Spleen (tissue), 11 donors: Measurements from ENCODE around the gene SLC38A6. TPM values are rescaled to one million over a fixed set of nuclear protein-coding genes. Genes with fewer than 3 reads are reported as not detected.

Experiments
- DNase-seq: peaks from one replicate; pipeline ENCODE4 v3.0.0-alpha.2; 2020
- H3K27ac ChIP-seq, 8 donors: fragments of 200-600 bp; sonication (generic) in 7 of 8; 1 replicate in 4 of 8; 2 replicates in 4 of 8; pipeline versions ENCODE4 v1.5.0 to v1.8.0; 2016 to 2021; ENCODE audit warnings: inconsistent platforms in 4 of 8, mild to moderate bottlenecking in 4 of 8, moderate library complexity in 1 of 8
- H3K27me3 ChIP-seq, 7 donors: fragments of 200-600 bp; sonication (generic) in 6 of 7; replicated peaks in 1 of 7; 1 replicate in 4 of 7; 2 replicates in 3 of 7; pipeline versions ENCODE4 v1.5.0 to v1.8.0; 2016 to 2021; ENCODE audit warnings: inconsistent platforms in 3 of 7, mild to moderate bottlenecking in 1 of 7
- H3K36me3 ChIP-seq, 6 donors: fragments of 200-600 bp; sonication (generic) in 5 of 6; 1 replicate in 4 of 6; 2 replicates in 2 of 6; pipeline versions ENCODE4 v1.5.0 to v1.8.0; 2016 to 2021; ENCODE audit warnings: inconsistent platforms in 2 of 6
- H3K4me1 ChIP-seq, 6 donors: fragments of 200-600 bp; sonication (generic) in 5 of 6; 1 replicate in 3 of 6; 2 replicates in 3 of 6; pipeline versions ENCODE4 v1.5.0 to v1.8.0; 2016 to 2021; ENCODE audit warnings: inconsistent platforms in 3 of 6
- H3K4me3 ChIP-seq, 8 donors: fragments of 200-600 bp; sonication (generic) in 7 of 8; 1 replicate in 4 of 8; 2 replicates in 4 of 8; pipeline versions ENCODE4 v1.5.0 to v1.8.0; 2016 to 2021; ENCODE audit warnings: inconsistent platforms in 4 of 8, mild to moderate bottlenecking in 4 of 8, moderate library complexity in 2 of 8
- H3K9me3 ChIP-seq, 8 donors: fragments of 200-600 bp; sonication (generic) in 7 of 8; 1 replicate in 4 of 8; 2 replicates in 4 of 8; pipeline versions ENCODE4 v1.5.0 to v1.8.0; 2016 to 2021; ENCODE audit warnings: inconsistent platforms in 4 of 8
- CTCF ChIP-seq, 11 experiments: fragments of 200-600 bp in 7 of 11; fragments of 450-650 bp in 4 of 11; sonication (generic) in 4 of 11; IDR thresholded peaks in 8 of 11; conservative IDR thresholded peaks in 3 of 11; 1 replicate in 7 of 11; 2 replicates in 4 of 11; pipeline versions ENCODE4 v1.4.0 to v1.8.0; 2016 to 2021; ENCODE audit warnings: antibody characterized with exemption in 11 of 11, inconsistent platforms in 4 of 11, mild to moderate bottlenecking in 1 of 11
- POLR2A ChIP-seq, 3 donors: fragments of 450-650 bp; IDR thresholded peaks; one replicate each; pipeline ENCODE4 v1.5.1; 2017; ENCODE audit warnings: antibody characterized with exemption in 3 of 3, mild to moderate bottlenecking in 1 of 3
- POLR2AphosphoS5 ChIP-seq, 3 donors: sonication (generic); formaldehyde crosslinking; IDR thresholded peaks; one replicate each; pipeline ENCODE4 v1.5.1; 2017; ENCODE audit warnings: antibody characterized with exemption in 3 of 3
- WGBS, 5 donors: extraction: QIAGEN DNeasy Blood & Tissue Kit in 3 of 5; methylation state at CpG; one replicate each; pipeline versions ENCODE4 v1.1.5 to v1.1.7; 2013 to 2018; 5-methylcytosine and 5-hydroxymethylcytosine counted together
- intact Hi-C: fragments of 100-400 bp; cut with DNase I; formaldehyde crosslinking; loops from one replicate; pipeline ENCODE4 v1.15.0; 2023; ENCODE audit warnings: low total_unique reads
- polyA plus RNA-seq, 3 donors: library from polyadenylated mRNA; stranded (reverse); fragments of 200-250 nt; gene quantifications; one replicate each; pipeline ENCODE4 v1.2.1, GENCODE V29; 2013
- small RNA-seq, 4 donors: library from RNA; depleted of rRNA; stranded (forward); fragments of <200 nt; gene quantifications; one replicate each; pipeline ENCODE3, GENCODE V24; 2016
- total RNA-seq, 7 donors: library from RNA; depleted of rRNA in 3 of 7; stranded (reverse); fragments of >200 nt in 3 of 7; fragmentation: NEBNext Ultra II Directional in 4 of 7; extraction: Animal tissue kit (Norgen Biotek cat#: 25700) in 4 of 7; gene quantifications; one replicate each; pipeline versions ENCODE4 v1.1.0 to v1.2.1, GENCODE V29; 2016 to 2021
- donor health status: healthy with polysubstance abuse.
- donor health status: DM: no; HTN: no; CAD: no; lungs with moderate emphysema.
- donor health status: DM: no; HTN: no; CAD: no.
- donor health status: Bipolar disorder and iron deficiency.
- donor health status: healthy.
- donor health status: DM: no; HTN: no; CAD: no.
- donor health status: DM: yes; HTN: yes; CAD: no.

The SLC38A6 gene
- total and polyA plus RNA-seq, 10 donors, result 9.5 to 34.2 (median 17.5) TPM

GRCh38 chr14:61099216-61099835, 118.3 kb downstream of the SLC38A6 start:
- no peaks in the 10 kb centered on the region for H3K27me3 ChIP-seq
- DNase-seq, result no peak
- intact Hi-C loops, result no loop called here
- peaks cover 0 to 17% (median 2%) of the 10 kb centered on the region in 8 donors for H3K9me3 ChIP-seq
- WGBS, 5 donors, result 67 to 86% (median 67%) methylated on average over 4 of the region's 4 CpGs
- no peak overlapping the region for H3K4me3 ChIP-seq
- no peak for TF ChIP-seq CTCF (IDR thresholded peaks at IDR 0.05 in 8 of 11, conservative IDR thresholded peaks at IDR 0.05 in 3 of 11)
- no peak for TF ChIP-seq POLR2AphosphoS5 (IDR thresholded peaks at IDR 0.05)
- no peak for TF ChIP-seq POLR2A (IDR thresholded peaks at IDR 0.05)
- H3K36me3 ChIP-seq, result peaks cover 0 to 4% (median 0%) of the 10 kb centered on the region in 6 donors
- peaks cover 0 to 41% (median 19%) of the 10 kb centered on the region in 6 donors for H3K4me1 ChIP-seq
- no peak overlapping the region for H3K27ac ChIP-seq

- H3K36me3 ChIP-seq, result peaks cover 0 to 4% (median 0%) of the 10 kb centered on the region in 6 donors
- intact Hi-C loops, result no loop called here
- peaks cover 0 to 14% (median 2%) of the 10 kb centered on the region in 8 donors for H3K9me3 ChIP-seq
- no peak overlapping the region for H3K4me3 ChIP-seq
- 7 to 24% (median 15%) methylated on average over 4 of the region's 4 CpGs for WGBS, 5 donors
- no peak for TF ChIP-seq POLR2AphosphoS5 (IDR thresholded peaks at IDR 0.05)
- no peak for TF ChIP-seq CTCF (IDR thresholded peaks at IDR 0.05 in 8 of 11, conservative IDR thresholded peaks at IDR 0.05 in 3 of 11)
- no peak for TF ChIP-seq POLR2A (IDR thresholded peaks at IDR 0.05)
- peak overlapping the region in 5 of 8 donors; percentile 11 to 64 (median 59) for H3K27ac ChIP-seq
- no peak for DNase-seq
- peaks cover 0 to 42% (median 19%) of the 10 kb centered on the region in 6 donors for H3K4me1 ChIP-seq
- no peaks in the 10 kb centered on the region for H3K27me3 ChIP-seq
Measured at GRCh38 chr14:61101803-61102548, 120.9 kb downstream of the SLC38A6 start.

Small RNAs within 50 kb of the gene (small RNA-seq; reads per million reads assigned to genes)
- 0 reads per million in 4 donors for gene RNU6-398P

Other genes with a start within 250 kb of the SLC38A6 start
- 10 to 100 TPM; 20.4 to 34.3 (median 27.5) TPM for gene MNAT1, start 246.5 kb upstream of the SLC38A6 start, total RNA-seq
- gene MNAT1, start 246.5 kb upstream of the SLC38A6 start, polyA plus RNA-seq, result 10 to 100 TPM; 11.9 to 13.8 (median 13.3) TPM
- 10 to 100 TPM in 3 of 7 donors, 1 to 10 TPM in 4; 5.2 to 11.4 (median 8.6) TPM for gene TRMT5, start 166 bp upstream of the SLC38A6 start, total RNA-seq
- 1 to 10 TPM; 3.3 to 5.1 (median 3.5) TPM for gene TRMT5, start 166 bp upstream of the SLC38A6 start, polyA plus RNA-seq